GM19351 (cell line): ENCODE measurements around the gene TGM2.

Source experiments
- ATAC-seq: cut with Tn5 transposase; IDR thresholded peaks from one replicate; pipeline ENCODE4 v1.9.1; 2021; ENCODE audit warnings: mild to moderate bottlenecking, moderate library complexity; ENCODE audit not compliant: unreplicated experiment

TGM2 gene

DNA sequence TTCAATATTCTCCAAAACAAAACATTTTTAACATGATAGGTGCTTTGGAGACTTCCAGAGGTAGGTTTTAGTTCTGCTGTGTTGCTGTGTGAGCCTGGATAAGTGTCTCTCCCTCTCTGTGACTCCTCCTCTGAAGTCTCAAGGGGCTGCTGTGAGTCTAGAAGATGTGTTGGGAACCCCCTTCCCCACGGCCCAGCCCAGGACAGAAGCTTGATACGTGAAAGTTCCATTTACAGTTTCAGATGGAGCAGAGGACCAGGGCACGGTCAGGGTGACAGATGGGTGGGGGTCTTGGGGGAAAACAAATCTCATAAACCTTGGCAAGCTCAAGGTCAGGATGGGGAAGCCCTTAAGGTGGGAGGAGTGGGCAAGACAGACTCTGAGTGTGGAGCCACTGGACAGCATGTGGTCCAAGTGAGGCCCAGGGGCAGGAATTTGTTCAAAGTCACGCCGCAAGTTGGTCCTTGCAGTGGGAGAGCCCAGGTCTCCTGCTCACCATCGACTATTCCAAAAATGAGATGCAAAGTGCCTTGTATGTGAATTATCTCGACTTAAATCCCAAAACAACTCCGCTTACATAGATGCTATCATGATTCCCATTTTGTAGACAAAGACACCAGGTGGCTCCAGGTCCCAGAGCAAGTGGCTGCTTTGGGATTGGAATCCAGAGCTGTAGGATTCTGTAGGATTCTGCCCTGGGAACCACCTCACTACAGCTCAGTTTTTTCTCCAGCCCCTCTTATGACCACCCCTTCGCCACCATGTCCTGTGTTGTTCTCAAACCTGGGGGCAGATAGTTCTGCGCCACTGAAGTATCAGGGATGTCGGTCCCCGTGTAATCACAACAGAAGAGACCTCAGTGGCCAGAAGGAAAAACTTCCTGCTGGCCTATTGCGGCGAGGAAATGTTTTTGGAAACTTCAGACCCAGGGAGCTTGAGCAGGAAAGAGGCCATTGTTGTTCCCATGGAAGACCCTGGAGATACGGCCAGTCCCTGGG, 1.9 kb downstream of the TGM2 start:
- no peak for ATAC-seq

DNA sequence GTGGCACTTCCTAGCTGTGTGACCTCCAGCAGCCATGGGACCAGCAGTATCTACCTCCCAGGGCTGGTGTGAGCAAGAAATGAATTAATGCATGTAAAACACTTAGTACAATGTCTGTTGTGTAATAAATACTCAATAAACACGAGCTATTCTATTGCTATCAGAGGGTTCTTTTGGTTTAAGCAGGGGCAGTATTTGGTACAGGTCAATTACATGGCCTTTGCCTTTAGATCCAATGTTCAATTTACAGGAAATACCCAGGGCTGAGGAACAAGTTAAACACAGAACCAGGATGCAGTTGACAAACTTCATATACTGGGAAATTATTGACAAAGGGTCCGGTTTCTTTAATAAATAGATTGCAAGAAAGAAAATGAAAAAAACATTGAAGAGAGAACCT, 2.9 kb downstream of the TGM2 start:
- no peak for ATAC-seq

DNA sequence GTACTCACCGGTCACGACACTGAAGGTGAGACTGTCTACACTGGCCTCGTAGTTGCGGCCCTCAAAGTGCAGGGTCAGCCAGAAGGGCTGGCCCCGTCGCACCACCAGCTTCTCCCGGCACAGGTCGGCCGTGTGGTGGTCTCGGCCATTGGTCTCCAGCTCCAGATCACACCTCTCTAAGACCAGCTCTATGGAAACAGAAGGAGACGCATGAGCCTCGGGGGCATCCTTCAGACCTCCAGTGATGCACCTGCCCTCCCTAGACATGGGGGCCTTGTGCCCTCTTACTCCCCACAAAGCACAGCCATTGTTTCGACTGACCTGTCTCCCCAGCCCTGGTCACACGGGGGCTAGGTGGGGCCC, 3.7 kb downstream of the TGM2 start:
- no peak for ATAC-seq

DNA sequence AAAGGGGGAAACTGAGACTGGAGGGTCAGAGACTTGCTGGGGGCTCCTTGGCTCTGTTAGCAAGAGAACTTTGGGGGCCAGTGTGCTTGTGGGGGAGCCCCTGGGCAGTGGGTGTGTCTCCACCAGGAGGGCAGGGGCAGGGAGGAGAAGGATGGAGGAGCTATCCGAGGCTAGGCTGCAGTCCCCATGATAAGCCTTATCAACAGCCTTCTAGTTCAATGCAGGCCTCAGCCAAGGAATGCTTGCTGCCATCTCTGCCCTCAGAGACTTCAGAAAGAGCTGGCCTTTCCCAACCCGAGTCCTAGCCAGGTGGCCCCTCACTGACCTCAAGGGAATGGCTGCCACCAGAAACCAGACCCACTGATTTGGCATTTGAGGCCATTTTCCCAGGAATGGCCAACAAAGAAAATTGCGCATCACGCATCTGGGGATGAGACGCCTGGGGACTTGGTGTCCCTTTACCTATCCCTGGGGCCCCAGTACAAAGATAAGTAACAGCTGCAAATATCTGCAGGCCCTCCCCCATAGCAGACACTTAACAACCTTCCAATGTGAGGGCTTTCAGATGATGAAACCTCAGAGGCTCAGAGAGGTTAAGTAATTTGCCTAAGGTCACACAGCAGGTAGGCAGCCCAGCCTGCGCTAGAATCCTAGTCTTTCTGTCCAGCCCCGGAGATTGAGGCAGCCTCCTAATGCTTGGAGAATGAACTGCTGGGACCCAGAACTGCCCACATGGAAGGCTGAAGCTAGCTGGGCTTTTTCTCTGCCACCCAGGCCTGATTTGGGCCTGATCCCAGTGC, 4.9 kb downstream of the TGM2 start:
- no peak for ATAC-seq

DNA sequence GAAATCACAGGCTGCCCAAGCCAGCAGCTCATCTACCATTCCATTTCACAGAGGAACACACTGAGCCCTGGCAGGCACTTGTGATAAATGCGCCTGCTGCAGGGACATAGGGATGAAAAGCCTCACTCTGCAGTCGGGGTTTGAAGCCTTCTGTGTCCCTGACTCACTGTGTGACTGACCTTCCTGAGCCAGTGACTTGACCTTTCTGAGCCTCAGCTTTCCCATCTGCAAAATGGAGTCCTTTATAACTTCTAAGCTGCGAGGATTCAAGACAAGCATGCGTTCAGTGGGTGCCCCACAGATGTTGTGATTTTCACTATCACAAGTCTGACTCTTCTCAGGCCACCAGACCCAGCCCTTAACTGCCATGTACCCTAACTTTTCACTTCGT, 5.5 kb downstream of the TGM2 start:
- ATAC-seq = no peak

DNA sequence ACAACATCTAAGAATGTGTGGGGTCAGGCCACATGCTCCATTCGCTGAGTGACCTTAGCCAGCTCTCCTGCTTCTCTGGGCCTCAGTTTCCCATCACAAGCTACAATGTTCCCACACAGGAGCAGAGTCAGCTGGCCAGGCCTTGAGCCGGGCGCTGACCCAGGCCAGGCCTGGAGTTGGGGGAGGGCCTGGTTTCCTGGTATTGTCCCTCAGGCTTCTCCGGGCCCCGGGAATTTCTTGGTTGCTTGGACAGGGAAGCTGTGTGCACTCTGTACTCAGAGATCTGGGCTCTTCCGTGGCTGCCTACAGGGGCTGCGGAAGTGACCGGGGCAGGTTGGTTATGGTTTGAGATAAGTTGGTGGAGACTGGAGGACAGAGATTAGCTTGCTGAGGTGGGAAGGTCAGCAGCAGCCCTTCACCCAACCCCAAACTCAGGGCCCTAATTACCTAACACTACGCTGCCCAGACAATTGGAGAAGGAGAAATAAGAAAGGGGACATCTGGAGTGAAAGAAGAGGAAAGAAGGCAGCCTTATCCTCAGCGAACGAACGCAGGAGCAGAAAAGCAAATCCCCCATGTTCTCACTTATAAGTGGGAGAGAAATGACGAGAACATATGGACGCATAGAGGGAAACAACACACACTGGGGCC, 6.2 kb downstream of the TGM2 start:
- ATAC-seq = no peak

DNA sequence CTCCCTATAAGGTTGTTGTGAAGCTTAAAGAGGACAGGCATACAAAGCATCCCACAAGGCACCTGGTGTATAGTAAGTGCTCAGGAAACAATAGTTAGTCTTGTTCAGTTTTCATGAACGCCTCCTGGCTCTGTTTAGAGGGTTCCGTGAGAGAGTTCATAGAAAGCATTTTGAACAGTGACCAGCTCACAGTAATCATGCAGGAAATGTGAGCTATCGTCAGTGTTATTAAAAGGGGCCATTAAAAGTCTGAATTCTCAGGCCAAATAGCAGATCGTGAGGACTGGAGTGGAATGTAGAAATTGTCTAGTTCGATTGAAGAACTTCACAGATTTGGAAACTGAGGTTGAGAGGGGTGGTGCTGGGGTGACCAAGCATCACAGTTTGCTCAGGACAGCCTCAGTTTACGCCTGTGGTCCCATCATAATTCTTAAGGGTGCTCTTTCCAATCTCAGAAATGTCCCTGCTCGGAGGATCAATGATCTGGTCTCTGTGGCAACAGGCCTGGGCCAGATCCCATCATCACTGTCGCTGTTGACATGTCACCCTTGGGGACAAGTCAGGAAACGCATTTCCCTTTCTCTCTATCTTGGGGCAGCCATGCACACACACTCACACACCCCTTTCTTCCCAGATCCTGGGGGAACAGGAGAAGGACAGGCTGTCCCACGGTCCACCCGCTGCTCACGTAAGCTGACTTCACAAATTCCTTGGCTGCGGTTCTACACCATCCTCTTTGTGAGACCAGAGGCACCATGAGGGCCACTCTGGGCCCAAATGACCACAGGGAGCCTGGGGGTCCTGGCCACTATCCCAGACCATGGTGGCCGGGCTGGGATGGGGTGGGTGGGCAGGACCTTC, 7.2 kb downstream of the TGM2 start:
- no peak for ATAC-seq

DNA sequence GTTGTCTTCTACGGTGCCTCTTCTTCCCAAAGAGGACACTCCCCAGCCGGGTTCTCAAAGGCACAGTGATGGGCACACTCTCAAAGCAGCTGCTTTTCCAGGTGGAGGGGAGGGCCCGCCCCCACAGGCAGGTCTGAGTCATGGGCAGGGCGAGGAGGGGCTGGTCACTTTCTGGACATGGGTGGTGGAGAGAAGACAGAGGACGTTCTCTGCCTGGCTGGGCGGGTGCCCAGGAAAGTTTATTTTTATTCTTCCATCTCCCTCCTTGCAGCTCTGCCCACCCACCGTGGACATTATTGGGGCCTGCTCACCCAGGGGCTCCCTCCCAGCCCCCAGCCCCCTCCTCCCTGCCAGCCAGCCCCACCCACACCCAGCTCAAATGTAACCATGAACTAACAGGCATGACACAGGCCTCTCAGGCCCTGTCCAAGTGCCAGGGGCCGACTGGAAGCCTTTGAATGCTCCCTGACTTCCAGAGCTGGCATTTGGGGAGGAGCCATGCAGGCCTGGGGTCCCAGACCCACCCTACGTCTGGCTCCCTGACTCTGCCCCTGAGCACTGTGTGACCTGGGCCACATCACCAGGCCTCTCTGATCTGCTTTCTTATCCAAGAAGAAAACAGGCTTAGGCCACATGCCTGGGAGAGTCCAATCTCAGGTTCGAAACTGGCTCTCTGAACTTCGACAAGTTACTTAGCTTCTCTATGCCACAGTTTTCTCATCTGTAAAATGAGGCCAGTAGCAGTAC, 8.0 kb downstream of the TGM2 start:
- ATAC-seq = no peak

DNA sequence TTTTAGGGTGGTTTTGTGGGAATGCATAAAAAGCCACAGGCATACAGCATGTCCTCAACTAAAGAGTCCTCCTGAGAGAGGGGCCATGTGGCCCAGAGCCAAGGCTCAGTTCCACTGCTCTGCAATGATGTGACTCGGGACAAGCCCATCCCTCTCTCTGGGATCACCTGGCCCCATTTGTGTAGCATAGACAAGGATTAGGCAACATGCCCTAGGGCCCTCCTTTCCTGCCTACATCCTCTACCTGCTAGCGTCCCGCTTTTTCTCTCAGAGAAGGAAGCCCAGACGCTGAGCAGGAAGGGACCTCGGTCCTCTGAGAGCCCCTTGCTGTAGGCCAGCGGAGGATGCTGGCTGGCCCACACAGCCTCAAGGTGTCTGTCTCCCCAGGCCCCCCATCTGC, 8.8 kb downstream of the TGM2 start:
- ATAC-seq = no peak

DNA sequence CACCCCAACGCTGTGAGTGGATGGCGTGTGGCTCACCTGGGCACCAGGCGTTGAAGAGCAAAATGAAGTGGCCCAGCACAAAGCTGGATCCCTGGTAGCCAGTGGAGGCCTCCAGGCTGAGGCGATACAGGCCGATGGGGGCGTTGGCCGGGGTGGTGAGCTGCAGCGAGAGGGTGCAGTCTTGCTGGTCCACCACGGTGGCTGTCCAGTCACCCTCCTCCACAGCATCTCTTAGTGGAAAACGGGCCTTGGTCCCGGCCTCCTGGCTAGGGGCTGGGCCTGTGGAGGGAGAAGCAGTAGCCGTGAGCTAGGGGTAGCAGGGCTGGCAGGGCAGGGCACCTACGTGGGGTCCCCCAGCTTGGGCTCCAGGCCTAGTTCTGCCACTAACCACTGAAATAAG, 9.3 kb downstream of the TGM2 start:
- ATAC-seq = no peak

DNA sequence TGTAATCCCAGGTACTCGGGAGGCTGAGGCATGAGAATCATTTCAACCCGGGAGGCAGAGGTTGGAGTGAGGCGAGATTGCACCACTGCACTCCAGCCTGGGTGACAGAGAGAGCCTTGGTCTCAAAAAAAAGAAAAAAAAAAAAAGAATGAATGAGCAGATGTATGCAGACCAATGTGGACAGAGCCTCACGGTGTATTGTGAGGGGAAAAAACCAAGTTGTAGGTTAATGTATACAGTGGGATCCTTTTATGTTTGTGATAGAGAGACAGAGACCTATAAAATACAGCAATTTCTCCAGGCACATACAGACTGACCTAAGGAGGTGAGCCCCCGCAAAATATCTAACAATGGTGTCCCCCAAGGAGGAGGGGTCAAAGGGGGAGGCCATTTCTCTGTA, 11.7 kb downstream of the TGM2 start:
- ATAC-seq = no peak

DNA sequence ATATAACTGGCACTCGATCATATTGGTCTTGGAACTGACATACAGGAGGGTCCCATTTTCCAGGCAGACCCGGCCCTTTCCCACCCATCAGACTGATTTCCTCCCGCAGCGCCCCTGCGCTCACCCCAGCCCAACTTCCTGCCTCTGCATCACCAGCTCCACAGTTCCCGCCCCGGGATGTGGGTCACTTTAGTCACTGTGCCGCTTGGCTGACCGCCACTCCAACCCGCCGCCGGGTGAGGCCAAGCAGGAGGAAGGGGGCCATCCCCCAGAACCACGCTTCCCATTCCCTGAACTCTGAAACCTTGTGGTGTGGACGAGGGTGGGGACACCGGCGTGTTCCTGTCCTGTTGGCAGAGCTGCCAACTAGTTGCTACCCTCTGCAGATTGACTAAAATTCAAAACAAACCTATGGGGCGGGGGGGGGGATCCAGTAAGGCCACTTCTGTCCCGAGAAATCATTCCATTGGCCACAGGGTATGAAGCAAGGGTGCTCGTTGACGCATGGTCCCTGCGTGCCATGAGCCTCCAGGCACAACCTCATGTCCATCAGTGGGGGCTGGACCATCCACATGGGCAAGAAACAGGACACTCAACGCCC, 12.3 kb downstream of the TGM2 start:
- ATAC-seq = peak; percentile 31

DNA sequence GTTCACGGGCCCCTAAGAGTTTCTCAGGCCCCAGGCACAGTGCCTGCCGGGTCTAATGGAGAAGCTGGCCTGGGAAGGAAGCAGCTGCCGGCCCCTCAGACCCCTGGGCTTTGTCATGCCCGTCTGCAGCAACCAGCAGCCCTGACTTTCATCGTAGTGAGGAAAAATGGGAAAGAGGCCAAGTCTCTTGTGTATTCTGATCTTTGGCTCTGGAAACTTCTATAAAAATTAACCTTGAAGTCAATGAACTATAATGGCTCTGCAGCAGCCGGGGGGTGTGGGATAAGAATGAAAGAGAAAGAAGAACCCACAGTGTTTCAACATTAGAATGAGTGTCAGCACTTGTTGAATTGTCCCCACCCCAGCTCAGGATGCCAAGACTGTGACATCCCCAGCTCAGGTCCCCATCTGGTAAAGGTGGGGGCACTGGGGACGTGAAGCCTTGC, 12.9 kb downstream of the TGM2 start:
- peak; percentile 70 for ATAC-seq

DNA sequence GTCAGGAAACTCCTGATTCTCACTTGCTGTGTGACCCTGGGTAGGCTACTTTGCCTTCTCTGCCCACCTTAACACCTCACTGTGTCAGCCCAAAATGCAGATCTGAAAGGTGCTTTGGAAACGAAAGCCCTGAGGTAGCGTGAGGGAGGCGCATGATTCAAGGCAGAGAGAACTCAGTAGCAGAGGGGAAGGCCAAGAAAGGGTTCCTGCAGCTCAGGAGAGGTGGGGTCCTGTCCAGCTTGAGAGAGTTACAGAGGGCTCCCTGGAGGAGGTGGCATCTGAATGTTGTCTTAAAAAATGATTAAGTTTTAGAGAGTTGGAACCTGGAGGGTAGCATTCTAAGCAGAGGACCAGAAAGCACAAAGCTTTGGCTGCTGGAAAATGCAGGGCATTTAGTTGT, 13.6 kb downstream of the TGM2 start:
- peak; percentile 60 for ATAC-seq

DNA sequence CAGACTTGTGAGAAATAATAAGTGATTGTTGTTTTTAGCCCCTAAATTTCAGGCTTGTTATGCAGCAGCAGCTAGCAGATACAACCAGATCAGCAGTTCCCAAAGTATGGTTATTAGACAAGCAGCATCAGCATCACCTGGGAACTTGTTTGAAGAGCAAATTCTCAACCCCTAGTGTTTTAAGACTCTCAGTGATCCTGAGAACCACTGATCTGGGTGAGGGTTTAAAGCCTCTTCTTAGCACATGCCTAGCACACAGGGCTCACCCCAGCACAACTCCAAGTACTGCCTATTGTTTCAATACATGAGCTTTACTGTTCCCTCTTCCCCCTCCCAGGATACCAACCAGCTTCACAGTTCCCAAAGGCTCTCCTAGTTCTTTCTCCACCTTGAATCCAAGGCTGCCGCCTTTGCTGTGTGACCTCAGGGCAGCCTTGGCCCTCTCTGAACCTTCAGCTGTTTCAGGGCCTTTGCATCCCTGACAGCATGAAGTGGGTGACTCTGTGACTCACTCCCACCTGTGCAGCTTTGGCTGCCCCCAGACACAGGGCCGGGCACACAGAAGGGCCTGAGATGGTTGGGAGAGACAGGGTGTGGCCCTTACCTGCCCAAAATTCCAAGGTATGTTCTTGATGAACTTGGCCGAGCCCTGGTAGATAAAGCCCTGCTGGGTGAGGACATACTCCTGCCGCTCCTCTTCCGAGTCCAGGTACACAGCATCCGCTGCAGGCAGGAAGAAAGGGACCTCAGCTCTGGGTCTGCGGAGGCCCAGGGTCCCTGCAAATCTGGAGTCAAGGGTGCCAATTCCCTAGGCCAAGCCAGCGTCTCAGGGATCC, 14.5 kb downstream of the TGM2 start:
- ATAC-seq = no peak

DNA sequence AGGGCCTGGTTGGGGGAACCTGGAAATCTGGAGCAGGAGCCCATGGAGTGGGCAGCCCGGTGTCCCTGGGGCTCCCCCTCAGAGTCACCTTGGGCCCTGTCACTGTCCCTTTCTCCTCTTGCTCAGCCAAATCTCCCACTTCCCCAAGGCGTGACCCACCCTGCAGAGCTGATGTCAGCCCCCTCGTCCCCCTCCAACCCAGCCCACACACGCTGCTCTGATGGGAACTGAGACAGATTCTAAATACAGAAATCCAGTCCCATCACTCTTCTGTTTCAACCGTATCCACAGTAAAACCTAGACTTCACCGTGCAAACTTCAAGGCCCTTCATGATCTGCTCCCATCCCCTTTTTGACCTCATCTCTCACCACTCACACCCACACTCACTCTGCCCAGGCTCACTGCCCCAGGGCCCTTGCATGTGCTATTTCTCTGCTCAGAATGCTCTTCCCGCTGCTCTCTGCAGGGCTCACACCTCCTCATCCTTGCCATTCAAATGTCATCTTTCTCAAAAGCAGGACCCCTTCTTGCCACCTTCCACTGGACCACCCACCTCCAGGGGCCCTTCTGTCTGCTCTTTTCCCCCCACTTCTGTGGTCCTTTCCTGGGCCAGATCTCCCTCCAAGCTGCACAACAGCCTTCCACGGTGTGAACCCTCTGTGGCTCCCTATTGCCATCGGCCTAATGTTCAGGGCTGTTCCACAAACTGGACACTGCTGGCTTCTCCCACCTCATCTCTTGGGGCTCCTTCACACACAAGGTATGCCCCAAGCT, 16.6 kb downstream of the TGM2 start:
- ATAC-seq = no peak

DNA sequence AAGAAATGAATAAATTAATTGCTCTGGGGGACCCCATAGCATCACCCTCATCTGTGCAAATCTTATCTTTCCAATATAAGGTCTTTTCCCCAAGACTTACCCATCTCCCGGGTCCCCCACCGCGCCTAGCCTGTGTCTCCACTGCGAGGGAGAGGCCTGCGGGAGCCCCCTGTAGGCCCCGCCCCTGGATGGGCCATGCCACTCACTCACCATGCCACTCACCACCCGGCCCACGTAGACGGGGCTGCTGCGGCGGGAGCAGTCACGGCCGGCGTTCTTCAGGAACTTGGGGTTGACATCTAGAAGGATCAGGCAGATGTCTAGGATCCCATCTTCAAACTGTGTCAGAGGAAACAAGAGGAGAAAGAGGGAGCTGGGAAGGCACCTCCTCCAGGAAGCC, 17.3 kb downstream of the TGM2 start:
- ATAC-seq = no peak

DNA sequence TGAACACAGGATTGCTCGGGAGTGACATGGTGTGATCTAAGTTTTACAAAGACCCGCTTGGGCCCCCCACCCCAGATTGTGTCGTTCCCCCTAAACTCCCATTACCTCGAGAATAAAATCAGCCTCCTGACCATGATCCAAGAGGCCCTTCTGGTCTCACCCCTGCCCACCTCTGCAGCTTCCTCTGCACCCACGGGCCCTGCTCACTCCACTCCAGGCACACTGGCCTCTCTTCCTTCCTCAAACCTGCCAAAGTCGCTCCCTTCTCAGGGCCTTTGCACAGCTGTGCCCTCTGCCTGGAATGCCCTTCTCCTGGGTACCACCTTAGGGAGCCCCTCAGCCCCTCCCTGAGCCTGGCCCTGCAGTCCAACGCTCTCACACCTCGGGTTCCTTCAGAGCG, 17.9 kb downstream of the TGM2 start:
- no peak for ATAC-seq
